K562 (cell line): ENCODE results near the gene IL17RB. TPM values are rescaled to one million over a fixed set of nuclear protein-coding genes. Genes with fewer than 3 reads are reported as not detected.

Experiments used
- ARID2 ChIP-seq: fragments of 450-650 bp; IDR thresholded peaks from 2 replicates; pipeline ENCODE4 v1.6.1; 2017; ENCODE audit warnings: antibody characterized with exemption, mild to moderate bottlenecking
- C11orf30 ChIP-seq: fragments of 450-650 bp; IDR thresholded peaks from 2 replicates; pipeline ENCODE4 v1.6.1; 2016; ENCODE audit warnings: low read depth, mild to moderate bottlenecking
- CEBPZ ChIP-seq: fragments of 150-350 bp; IDR thresholded peaks from 2 replicates; pipeline ENCODE4 v1.6.1; 2014; ENCODE audit warnings: low read depth, mild to moderate bottlenecking, low read length, borderline replicate concordance
- CREBBP ChIP-seq: IDR thresholded peaks from one replicate; pipeline ENCODE4 v1.6.1; 2012; ENCODE audit warnings: low read depth, mild to moderate bottlenecking, control low read depth, inconsistent platforms, low read length
- CREM ChIP-seq: IDR thresholded peaks from 2 replicates; pipeline ENCODE4 v1.6.1; 2014; ENCODE audit warnings: antibody characterized with exemption, low read depth
- DEAF1 ChIP-seq: fragments of 450-650 bp; formaldehyde crosslinking; IDR thresholded peaks from 2 replicates; pipeline ENCODE4 v1.4.0; 2020; ENCODE audit warnings: mild to moderate bottlenecking, moderate library complexity
- ESRRA ChIP-seq: fragments of 450-650 bp; IDR thresholded peaks from 2 replicates; pipeline ENCODE4 v1.6.1; 2014; ENCODE audit warnings: low read depth, mild to moderate bottlenecking, moderate library complexity, borderline replicate concordance
- ETV5 ChIP-seq: sonication (generic); formaldehyde crosslinking; IDR thresholded peaks from 2 replicates; pipeline ENCODE4 v1.4.0; 2020; ENCODE audit warnings: low read depth, mild to moderate bottlenecking, missing genetic modification reagents
- GABPA ChIP-seq: fragments of 200-800 bp; sonication (Bioruptor generic); conservative IDR thresholded peaks from 2 replicates; pipeline ENCODE4 v1.6.1; 2016; ENCODE audit warnings: low read depth, missing genetic modification characterization, missing compliant biosample characterization
- HNRNPK ChIP-seq: fragments of 200-400 bp; formaldehyde crosslinking; IDR thresholded peaks from one replicate; pipeline ENCODE4 v1.6.1; 2018; ENCODE audit warnings: mild to moderate bottlenecking, low read depth, low read length; ENCODE audit not compliant: poor library complexity, severe bottlenecking
- POLR2B ChIP-seq: fragments of 450-650 bp; IDR thresholded peaks from 2 replicates; pipeline ENCODE4 v1.6.1; 2018; ENCODE audit warnings: low read depth; ENCODE audit not compliant: partially characterized antibody
- RFX1 ChIP-seq: fragments of 450-650 bp; IDR thresholded peaks from 2 replicates; pipeline ENCODE4 v1.6.1; 2016; ENCODE audit warnings: mild to moderate bottlenecking, moderate library complexity
- SMARCA5 ChIP-seq: fragments of 450-650 bp; IDR thresholded peaks from 2 replicates; pipeline ENCODE4 v1.6.1; 2016
- SMARCB1 ChIP-seq: IDR thresholded peaks from 2 replicates; pipeline ENCODE4 v1.6.1; 2011; ENCODE audit warnings: improper control_type of control experiment, low read depth; ENCODE audit not compliant: insufficient read length
- STAT5B ChIP-seq: fragments of 250-450 bp; sonication (Bioruptor Pico); IDR thresholded peaks from 2 replicates; pipeline ENCODE4 v1.8.0; 2021; ENCODE audit warnings: mild to moderate bottlenecking, inconsistent platforms
- ZKSCAN1 ChIP-seq: fragments of 150-350 bp; IDR thresholded peaks from 2 replicates; pipeline ENCODE4 v1.6.1; 2016; ENCODE audit warnings: low read depth, low read length
- ZKSCAN3 ChIP-seq: fragments of 250-450 bp; sonication (Bioruptor Pico); IDR thresholded peaks from 2 replicates; pipeline ENCODE4 v1.4.0; 2020
- ZKSCAN8 ChIP-seq: fragments of 200-800 bp; sonication (Bioruptor generic); IDR thresholded peaks from 2 replicates; pipeline ENCODE4 v1.6.1; 2016; ENCODE audit warnings: missing genetic modification characterization, missing compliant biosample characterization
- ZNF174 ChIP-seq: fragments of 250-450 bp; sonication (Bioruptor Pico); IDR thresholded peaks from 2 replicates; pipeline ENCODE4 v1.4.0; 2020; ENCODE audit warnings: mild to moderate bottlenecking
- ZNF644 ChIP-seq: fragments of 200-800 bp; sonication (Bioruptor generic); IDR thresholded peaks from 2 replicates; pipeline ENCODE4 v1.6.1; 2016; ENCODE audit warnings: low read depth, missing genetic modification characterization, missing compliant biosample characterization
- polyA plus RNA-seq, 8 experiments: library from polyadenylated mRNA; depleted of rRNA in 4 of 8; stranded (reverse) in 5 of 8; unstranded in 3 of 8; fragments of >200 nt; fragmentation: Nextera tagmentation in 2 of 8; fragmentation: Illumina TruSeq in 1 of 8; extraction: Ambion mirVana in 2 of 8; extraction: Trizol in 1 of 8; gene quantifications; 2 replicates each; pipeline versions ENCODE4 v1.2.1 to v1.2.3, GENCODE V29; 2011 to 2014; ENCODE audit warnings: inconsistent platforms in 1 of 8, missing spikeins in 1 of 8
- total RNA-seq, 7 experiments: library from RNA; depleted of rRNA in 6 of 7; stranded (reverse); fragments of >200 nt in 6 of 7; fragmentation: Illumina TruSeq in 2 of 7; extraction: Trizol in 2 of 7; gene quantifications; 2 replicates each; pipeline versions ENCODE4 v1.2.1 to v1.2.3, GENCODE V29; 2011 to 2021; ENCODE audit warnings: low replicate concordance in 1 of 7
- TF ChIP-seq, protein P1 (sequence below): sonication (generic); formaldehyde crosslinking; IDR thresholded peaks from 2 replicates; pipeline ENCODE4 v1.8.0; 2022; ENCODE audit warnings: mild to moderate bottlenecking, missing genetic modification reagents

The IL17RB gene
- total and polyA plus RNA-seq, 9 of the 15 experiments (the other 6 are each of a cell fraction or from before 2014, with no cell fraction given): 1.1 to 4.1 (median 1.7) TPM

DNA sequence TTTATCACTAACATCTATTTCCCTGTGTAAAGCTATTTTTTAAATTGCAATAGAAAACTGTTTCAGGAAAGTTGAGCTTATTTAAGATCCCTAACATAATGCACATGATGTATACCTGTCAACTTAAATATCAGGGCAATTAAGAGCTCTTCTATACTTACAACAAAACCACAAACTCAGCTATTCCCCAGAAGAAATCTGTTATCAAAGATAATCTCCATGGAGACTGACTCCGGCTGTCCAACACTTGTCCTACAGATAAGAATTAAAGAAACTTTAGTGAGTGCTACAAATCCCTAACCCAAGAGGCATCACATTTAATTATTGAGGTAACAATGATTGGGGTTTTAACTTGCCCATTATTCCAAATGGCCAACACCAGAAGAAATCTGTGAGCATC is 41.9 kb downstream of the IL17RB start (continued):
- TF ChIP-seq DEAF1 (CRISPR knock-in tag) (no peak), HNRNPK (no peak), ZKSCAN3 (CRISPR knock-in tag) (no peak), ETV5 (CRISPR knock-in tag) (no peak), CEBPZ (no peak), CREBBP (no peak), ZKSCAN8 (no peak), STAT5B (CRISPR knock-in tag) (no peak), SMARCA5 (no peak), ZKSCAN1 (no peak), SMARCB1 (no peak), ARID2 (no peak), GABPA (tag) (no peak), RFX1 (peak; percentile 69), ZNF644 (tag) (no peak), CREM (no peak), POLR2B (no peak), C11orf30 (peak; percentile 11; the same call in 1 of the 2 replicates), ZNF174 (CRISPR knock-in tag) (no peak), ESRRA (peak; percentile 39; the same call in 1 of the 2 replicates)
- TF ChIP-seq, protein P1, sequence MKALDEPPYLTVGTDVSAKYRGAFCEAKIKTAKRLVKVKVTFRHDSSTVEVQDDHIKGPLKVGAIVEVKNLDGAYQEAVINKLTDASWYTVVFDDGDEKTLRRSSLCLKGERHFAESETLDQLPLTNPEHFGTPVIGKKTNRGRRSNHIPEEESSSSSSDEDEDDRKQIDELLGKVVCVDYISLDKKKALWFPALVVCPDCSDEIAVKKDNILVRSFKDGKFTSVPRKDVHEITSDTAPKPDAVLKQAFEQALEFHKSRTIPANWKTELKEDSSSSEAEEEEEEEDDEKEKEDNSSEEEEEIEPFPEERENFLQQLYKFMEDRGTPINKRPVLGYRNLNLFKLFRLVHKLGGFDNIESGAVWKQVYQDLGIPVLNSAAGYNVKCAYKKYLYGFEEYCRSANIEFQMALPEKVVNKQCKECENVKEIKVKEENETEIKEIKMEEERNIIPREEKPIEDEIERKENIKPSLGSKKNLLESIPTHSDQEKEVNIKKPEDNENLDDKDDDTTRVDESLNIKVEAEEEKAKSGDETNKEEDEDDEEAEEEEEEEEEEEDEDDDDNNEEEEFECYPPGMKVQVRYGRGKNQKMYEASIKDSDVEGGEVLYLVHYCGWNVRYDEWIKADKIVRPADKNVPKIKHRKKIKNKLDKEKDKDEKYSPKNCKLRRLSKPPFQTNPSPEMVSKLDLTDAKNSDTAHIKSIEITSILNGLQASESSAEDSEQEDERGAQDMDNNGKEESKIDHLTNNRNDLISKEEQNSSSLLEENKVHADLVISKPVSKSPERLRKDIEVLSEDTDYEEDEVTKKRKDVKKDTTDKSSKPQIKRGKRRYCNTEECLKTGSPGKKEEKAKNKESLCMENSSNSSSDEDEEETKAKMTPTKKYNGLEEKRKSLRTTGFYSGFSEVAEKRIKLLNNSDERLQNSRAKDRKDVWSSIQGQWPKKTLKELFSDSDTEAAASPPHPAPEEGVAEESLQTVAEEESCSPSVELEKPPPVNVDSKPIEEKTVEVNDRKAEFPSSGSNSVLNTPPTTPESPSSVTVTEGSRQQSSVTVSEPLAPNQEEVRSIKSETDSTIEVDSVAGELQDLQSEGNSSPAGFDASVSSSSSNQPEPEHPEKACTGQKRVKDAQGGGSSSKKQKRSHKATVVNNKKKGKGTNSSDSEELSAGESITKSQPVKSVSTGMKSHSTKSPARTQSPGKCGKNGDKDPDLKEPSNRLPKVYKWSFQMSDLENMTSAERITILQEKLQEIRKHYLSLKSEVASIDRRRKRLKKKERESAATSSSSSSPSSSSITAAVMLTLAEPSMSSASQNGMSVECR: no peak
